NCI-H187 (cell line): ENCODE results near the gene PLA2R1.
A peak's percentile ranks its signal among the peaks of the same experiment; 100 is the strongest.

Experiments used
- DNase-seq, 2 experiments: peaks; one replicate each; lab custom pipeline; 2025; lab: John Stamatoyannopoulos, UW

The PLA2R1 gene

GRCh38 chr2:159926695-159927094 lies 135.7 kb downstream of the PLA2R1 start:
- DNase-seq = no peak

GRCh38 chr2:159925975-159926374 lies 136.4 kb downstream of the PLA2R1 start:
- DNase-seq = no peak

- no peak for DNase-seq
Observed at GRCh38 chr2:159922563-159922962, 139.9 kb downstream of the PLA2R1 start.

- DNase-seq = no peak
Observed at GRCh38 chr2:159921752-159922404, 140.5 kb downstream of the PLA2R1 start.

- no peak for DNase-seq
Observed at GRCh38 chr2:159916511-159916910, 145.9 kb downstream of the PLA2R1 start.

GRCh38 chr2:159913900-159914299 lies 148.5 kb downstream of the PLA2R1 start:
- no peak for DNase-seq

GRCh38 chr2:159912580-159912979 lies 149.8 kb downstream of the PLA2R1 start:
- no peak for DNase-seq

GRCh38 chr2:159910951-159911350 lies 151.5 kb downstream of the PLA2R1 start:
- DNase-seq = no peak

GRCh38 chr2:159908623-159909022 lies 153.8 kb downstream of the PLA2R1 start:
- no peak for DNase-seq

GRCh38 chr2:159907909-159908308 lies 154.5 kb downstream of the PLA2R1 start:
- no peak for DNase-seq

GRCh38 chr2:159905926-159906714 lies 156.3 kb downstream of the PLA2R1 start:
- no peak for DNase-seq

- DNase-seq = no peak
Observed at GRCh38 chr2:159904959-159905305, 157.5 kb downstream of the PLA2R1 start.

- peak in 1 of 2 experiments; percentile 3 for DNase-seq
Observed at GRCh38 chr2:159904127-159904958, 158.1 kb downstream of the PLA2R1 start, which contains the start of gene LY75. LY75 (minus strand) TSS chr2:159904756.

- DNase-seq = no peak
Observed at GRCh38 chr2:159903443-159904126, 158.8 kb downstream of the PLA2R1 start.

GRCh38 chr2:159902722-159903121 lies 159.7 kb downstream of the PLA2R1 start:
- DNase-seq = no peak

GRCh38 chr2:159900343-159900742 lies 162.1 kb downstream of the PLA2R1 start:
- no peak for DNase-seq

- no peak for DNase-seq
Observed at GRCh38 chr2:159898441-159898840, 164.0 kb downstream of the PLA2R1 start.

GRCh38 chr2:159897720-159898119 lies 164.7 kb downstream of the PLA2R1 start:
- DNase-seq = no peak

- DNase-seq = no peak
Observed at GRCh38 chr2:159897081-159897480, 165.3 kb downstream of the PLA2R1 start.

GRCh38 chr2:159895258-159896065 lies 167.0 kb downstream of the PLA2R1 start:
- no peak for DNase-seq

- no peak for DNase-seq
Observed at GRCh38 chr2:159894145-159894838, 168.1 kb downstream of the PLA2R1 start.
